HL-60 (cell line): Measurements from ENCODE around the gene FILIP1L.

ENCODE experiments used
- DNase-seq, 2 experiments: peaks; one replicate each; pipeline ENCODE4 v3.0.0-alpha.2; 2010 to 2020; ENCODE audit warnings: low read depth in 1 of 2, low spot score in 1 of 2
- H3K27ac ChIP-seq: fragments of 250-450 bp; sonication (Bioruptor Pico); replicated peaks from 2 replicates; pipeline ENCODE4 v1.5.1; 2020; ENCODE audit warnings: mild to moderate bottlenecking, moderate library complexity
- H3K27me3 ChIP-seq: fragments of 250-450 bp; sonication (Bioruptor Pico); 2 replicates; pipeline ENCODE4 v1.5.1; 2021; ENCODE audit warnings: mild to moderate bottlenecking, moderate library complexity; ENCODE audit not compliant: insufficient read depth, poor library complexity, severe bottlenecking
- H3K4me3 ChIP-seq: replicated peaks from 2 replicates; pipeline ENCODE4 v1.5.1; 2011; ENCODE audit warnings: mild to moderate bottlenecking, control low read depth, low read length; ENCODE audit not compliant: insufficient read depth
- GABPA ChIP-seq: IDR thresholded peaks from 2 replicates; pipeline ENCODE4 v1.6.1; 2012; ENCODE audit warnings: low read depth
- POLR2AphosphoS5 ChIP-seq: IDR thresholded peaks from 2 replicates; pipeline ENCODE4 v1.6.1; 2012; ENCODE audit warnings: low read depth
- SPI1 ChIP-seq: IDR thresholded peaks from 2 replicates; pipeline ENCODE4 v1.6.1; 2012; ENCODE audit warnings: low read depth, mild to moderate bottlenecking, borderline replicate concordance
- long read RNA-seq: library from polyadenylated mRNA; unstranded; transcript quantifications from one replicate; pipeline ENCODE4 v2.0.0, GENCODE V29; 2020
- TF ChIP-seq, protein P1 (sequence below): IDR thresholded peaks from 2 replicates; pipeline ENCODE4 v1.6.1; 2012; ENCODE audit warnings: low read depth; ENCODE audit not compliant: insufficient replicate concordance
- TF ChIP-seq, protein P2 (sequence below): IDR thresholded peaks from one replicate; pipeline ENCODE4 v1.5.1; 2011; ENCODE audit warnings: low read length, control low read depth, inconsistent platforms; ENCODE audit not compliant: insufficient read depth

FILIP1L gene
- long read RNA-seq, partial matches to known transcripts: 0 of 34 reads
- long read RNA-seq, other reads (novel, unspliced or antisense): 33 of 34 reads

DNA sequence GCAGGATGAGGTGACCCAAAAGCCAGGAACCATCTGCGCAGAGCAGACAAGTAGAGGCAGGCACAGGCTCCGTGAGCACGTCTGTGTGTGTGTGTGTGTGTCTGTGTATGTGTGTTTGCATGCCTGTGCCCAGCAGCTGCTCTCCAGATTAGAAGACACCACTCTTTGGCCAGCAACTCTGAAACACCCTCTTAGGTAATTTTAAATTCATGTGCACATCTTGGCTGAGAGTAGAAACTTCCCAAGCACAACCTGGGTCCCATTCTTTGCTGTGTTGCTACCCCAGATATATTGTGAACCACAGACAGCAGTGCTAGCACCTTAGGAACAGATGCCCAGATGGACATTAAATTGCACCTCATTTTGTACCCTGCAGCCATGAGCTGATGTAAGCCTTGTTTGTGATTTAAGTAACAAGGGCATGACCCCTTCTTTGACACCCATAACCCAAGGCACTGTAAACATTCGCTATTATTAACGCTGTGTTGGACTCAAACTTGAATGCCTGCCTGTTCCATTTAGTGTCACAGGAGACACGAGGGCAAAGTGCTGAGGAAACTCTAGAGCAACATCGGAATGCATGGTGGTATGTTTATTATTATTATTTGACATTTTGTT, at the start of gene FILIP1L:
FILIP1L (minus strand) TSS at position 89 of the 618 bp plus-strand sequence.
- H3K27ac ChIP-seq: peak within 1 kb of the TSS; percentile 40
- DNase-seq: no peak

DNA sequence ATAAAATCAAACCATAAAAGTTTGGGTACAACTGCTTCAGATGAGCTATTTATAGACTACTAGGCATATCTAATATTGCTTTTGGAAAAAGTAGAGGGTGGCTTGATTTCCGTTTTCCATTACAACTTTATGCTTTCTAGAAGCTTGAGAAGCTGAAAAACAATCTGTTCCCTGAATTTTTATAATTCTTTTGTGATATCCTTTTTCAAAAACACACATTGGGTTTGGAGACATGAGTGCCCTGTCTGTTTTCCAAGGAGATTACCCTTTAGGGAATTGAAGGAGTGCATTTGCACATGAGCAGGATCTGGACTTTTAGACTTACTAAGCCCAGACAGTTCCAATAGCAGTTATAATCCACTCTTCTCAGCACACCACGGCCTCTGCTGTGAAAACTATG, 49.5 kb upstream of the FILIP1L start:
- H3K27ac ChIP-seq: no peak overlapping the region
- H3K27me3 ChIP-seq: no peaks in the 10 kb centered on the region
- no peak for DNase-seq
- no peak overlapping the region for H3K4me3 ChIP-seq
- TF ChIP-seq GABPA (no peak), POLR2AphosphoS5 (no peak), SPI1 (no peak)
- TF ChIP-seq, protein P1, sequence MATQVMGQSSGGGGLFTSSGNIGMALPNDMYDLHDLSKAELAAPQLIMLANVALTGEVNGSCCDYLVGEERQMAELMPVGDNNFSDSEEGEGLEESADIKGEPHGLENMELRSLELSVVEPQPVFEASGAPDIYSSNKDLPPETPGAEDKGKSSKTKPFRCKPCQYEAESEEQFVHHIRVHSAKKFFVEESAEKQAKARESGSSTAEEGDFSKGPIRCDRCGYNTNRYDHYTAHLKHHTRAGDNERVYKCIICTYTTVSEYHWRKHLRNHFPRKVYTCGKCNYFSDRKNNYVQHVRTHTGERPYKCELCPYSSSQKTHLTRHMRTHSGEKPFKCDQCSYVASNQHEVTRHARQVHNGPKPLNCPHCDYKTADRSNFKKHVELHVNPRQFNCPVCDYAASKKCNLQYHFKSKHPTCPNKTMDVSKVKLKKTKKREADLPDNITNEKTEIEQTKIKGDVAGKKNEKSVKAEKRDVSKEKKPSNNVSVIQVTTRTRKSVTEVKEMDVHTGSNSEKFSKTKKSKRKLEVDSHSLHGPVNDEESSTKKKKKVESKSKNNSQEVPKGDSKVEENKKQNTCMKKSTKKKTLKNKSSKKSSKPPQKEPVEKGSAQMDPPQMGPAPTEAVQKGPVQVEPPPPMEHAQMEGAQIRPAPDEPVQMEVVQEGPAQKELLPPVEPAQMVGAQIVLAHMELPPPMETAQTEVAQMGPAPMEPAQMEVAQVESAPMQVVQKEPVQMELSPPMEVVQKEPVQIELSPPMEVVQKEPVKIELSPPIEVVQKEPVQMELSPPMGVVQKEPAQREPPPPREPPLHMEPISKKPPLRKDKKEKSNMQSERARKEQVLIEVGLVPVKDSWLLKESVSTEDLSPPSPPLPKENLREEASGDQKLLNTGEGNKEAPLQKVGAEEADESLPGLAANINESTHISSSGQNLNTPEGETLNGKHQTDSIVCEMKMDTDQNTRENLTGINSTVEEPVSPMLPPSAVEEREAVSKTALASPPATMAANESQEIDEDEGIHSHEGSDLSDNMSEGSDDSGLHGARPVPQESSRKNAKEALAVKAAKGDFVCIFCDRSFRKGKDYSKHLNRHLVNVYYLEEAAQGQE: no peak
- TF ChIP-seq, protein P2, sequence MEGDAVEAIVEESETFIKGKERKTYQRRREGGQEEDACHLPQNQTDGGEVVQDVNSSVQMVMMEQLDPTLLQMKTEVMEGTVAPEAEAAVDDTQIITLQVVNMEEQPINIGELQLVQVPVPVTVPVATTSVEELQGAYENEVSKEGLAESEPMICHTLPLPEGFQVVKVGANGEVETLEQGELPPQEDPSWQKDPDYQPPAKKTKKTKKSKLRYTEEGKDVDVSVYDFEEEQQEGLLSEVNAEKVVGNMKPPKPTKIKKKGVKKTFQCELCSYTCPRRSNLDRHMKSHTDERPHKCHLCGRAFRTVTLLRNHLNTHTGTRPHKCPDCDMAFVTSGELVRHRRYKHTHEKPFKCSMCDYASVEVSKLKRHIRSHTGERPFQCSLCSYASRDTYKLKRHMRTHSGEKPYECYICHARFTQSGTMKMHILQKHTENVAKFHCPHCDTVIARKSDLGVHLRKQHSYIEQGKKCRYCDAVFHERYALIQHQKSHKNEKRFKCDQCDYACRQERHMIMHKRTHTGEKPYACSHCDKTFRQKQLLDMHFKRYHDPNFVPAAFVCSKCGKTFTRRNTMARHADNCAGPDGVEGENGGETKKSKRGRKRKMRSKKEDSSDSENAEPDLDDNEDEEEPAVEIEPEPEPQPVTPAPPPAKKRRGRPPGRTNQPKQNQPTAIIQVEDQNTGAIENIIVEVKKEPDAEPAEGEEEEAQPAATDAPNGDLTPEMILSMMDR: no peak

More for the DNA sequence above, at the start of gene FILIP1L:
- no peak for TF ChIP-seq GABPA
- no peak for TF ChIP-seq POLR2AphosphoS5
- no peak for TF ChIP-seq SPI1
- TF ChIP-seq, protein P1: no peak
- TF ChIP-seq, protein P2: no peak
- Histone ChIP-seq H3K4me3 (no peak within 1 kb of the TSS), H3K27me3 (no peaks in the 10 kb centered on the region)

DNA sequence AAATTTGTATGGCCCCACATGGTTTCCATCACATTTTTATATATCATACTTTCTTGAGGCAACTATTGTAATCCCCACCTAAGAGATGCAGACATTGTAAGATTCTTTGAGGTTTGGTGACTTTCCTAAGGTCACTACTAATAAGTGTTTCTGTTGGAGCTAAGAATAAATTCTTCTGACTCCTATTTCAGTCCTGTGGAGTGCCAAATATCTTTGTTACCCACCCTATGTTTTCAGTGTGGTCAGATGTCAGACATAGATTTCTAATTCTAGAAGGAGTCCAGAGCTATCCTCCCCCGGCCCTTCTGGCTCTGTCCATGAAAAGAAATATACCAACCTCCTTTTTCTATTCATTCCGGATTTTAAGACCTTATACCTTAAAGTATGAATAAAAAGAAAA, 46.2 kb upstream of the FILIP1L start:
- Histone ChIP-seq H3K27ac (no peak overlapping the region), H3K27me3 (no peaks in the 10 kb centered on the region)

More for the DNA sequence above, 46.2 kb upstream of the FILIP1L start:
- TF ChIP-seq, protein P2: no peak
- TF ChIP-seq, protein P1: no peak
- TF ChIP-seq POLR2AphosphoS5 (no peak), GABPA (no peak), SPI1 (no peak)
- no peak overlapping the region for H3K4me3 ChIP-seq
- no peak for DNase-seq
